NCI-H510A (cell line): ENCODE data around the gene SCAMP1.

ENCODE experiments used
- DNase-seq: peaks from one replicate; lab custom pipeline; 2025; lab: John Stamatoyannopoulos, UW

SCAMP1 gene

GRCh38 chr5:78495800-78496199, 135.4 kb downstream of the SCAMP1 start:
- DNase-seq = no peak

- DNase-seq = no peak
Measured at GRCh38 chr5:78496373-78496772, 136.0 kb downstream of the SCAMP1 start.

GRCh38 chr5:78497573-78498533, 137.4 kb downstream of the SCAMP1 start:
- no peak for DNase-seq

GRCh38 chr5:78499485-78499884, 139.1 kb downstream of the SCAMP1 start:
- DNase-seq = no peak

- no peak for DNase-seq
Measured at GRCh38 chr5:78500028-78500427, 139.6 kb downstream of the SCAMP1 start.

- DNase-seq = no peak
Measured at GRCh38 chr5:78500871-78501270, 140.5 kb downstream of the SCAMP1 start.

GRCh38 chr5:78501411-78502352, 141.3 kb downstream of the SCAMP1 start:
- DNase-seq = no peak

GRCh38 chr5:78503958-78504653, 143.7 kb downstream of the SCAMP1 start:
- DNase-seq = no peak

- peak; percentile 24 for DNase-seq
Measured at GRCh38 chr5:78504704-78505677, 144.6 kb downstream of the SCAMP1 start.

GRCh38 chr5:78505860-78506259, 145.4 kb downstream of the SCAMP1 start:
- no peak for DNase-seq

GRCh38 chr5:78506261-78507024, 146.0 kb downstream of the SCAMP1 start:
- DNase-seq = no peak

GRCh38 chr5:78507531-78507930, 147.1 kb downstream of the SCAMP1 start:
- no peak for DNase-seq

GRCh38 chr5:78508186-78508765, 147.9 kb downstream of the SCAMP1 start:
- no peak for DNase-seq

- no peak for DNase-seq
Measured at GRCh38 chr5:78509145-78509865, 148.9 kb downstream of the SCAMP1 start.

GRCh38 chr5:78509884-78510769, 149.7 kb downstream of the SCAMP1 start:
- peak; percentile 49 for DNase-seq

- DNase-seq = no peak
Measured at GRCh38 chr5:78511121-78511906, 150.9 kb downstream of the SCAMP1 start.

- no peak for DNase-seq
Measured at GRCh38 chr5:78512435-78512834, 152.0 kb downstream of the SCAMP1 start.
